Kidney capillary endothelial cell (primary cell): ENCODE measurements around the gene COL13A1.
A peak's percentile ranks its signal among the peaks of the same experiment; 100 is the strongest.

Experiments used
- DNase-seq: peaks from one replicate; pipeline ENCODE4 v3.0.0-alpha.2; 2018; ENCODE audit warnings: low spot score

Gene COL13A1

DNA sequence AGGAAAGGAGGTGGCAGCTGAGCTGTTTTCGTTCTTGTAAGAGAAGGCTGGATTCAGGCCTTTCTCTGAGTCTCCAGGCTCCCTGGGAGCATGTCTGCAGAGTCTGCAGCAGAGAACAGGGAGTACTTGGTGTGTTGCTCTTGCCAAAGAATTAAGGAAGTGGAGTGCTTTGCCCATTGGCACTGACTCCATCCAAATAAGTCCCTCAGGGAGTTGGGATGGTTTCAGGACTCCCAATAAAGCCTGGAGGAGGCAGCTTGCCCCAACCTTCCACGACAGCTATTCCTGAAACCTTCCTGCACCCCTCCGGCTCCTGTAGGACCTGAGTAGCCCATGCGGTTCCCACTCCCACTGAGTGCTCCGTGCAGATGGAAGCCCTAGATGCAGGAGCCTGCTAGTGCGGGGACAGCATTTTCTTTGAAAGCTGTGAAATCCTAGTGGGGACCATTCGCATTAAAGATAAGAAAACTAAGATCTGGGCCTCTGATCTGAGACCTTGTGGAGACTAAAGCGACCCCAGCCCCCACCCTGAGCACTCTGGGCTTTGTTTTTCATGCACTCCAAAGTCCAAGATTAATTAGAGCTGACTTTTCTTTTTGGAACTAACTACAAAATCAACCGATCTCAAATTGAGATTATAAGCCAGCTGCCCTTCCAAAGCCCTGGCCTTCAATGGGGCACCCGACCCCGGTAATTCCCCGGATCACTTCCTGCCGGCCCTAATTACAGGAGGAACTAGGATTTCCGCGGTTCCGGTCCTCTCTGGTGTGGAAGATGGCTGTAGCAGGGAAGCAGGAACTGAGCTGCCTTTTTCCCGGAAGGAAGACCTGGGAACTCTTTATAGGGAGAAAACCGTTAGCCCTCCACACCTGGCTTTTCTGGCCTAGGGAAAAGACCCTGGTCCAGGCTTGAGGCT lies 110.2 kb downstream of the COL13A1 start:
- no peak for DNase-seq

DNA sequence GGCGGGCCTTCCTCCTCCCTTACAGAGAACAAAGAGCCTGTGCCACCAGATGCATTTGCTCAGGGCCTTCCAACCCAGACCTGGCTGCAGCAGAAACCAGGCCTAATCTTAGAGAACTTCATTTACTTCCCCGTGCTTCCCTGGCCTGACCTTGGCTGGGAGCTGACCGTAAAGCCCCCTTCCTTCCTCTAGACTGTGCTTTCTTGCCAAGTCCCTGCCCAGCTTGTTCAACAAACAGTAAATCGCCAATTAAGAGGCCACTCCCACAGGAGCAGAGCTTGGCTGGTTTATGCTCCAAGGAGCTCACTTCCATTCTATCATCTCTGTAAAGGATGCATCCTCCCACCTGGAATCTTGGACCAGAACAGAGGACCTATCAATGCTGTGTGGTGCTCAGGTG lies 110.9 kb downstream of the COL13A1 start:
- no peak for DNase-seq

DNA sequence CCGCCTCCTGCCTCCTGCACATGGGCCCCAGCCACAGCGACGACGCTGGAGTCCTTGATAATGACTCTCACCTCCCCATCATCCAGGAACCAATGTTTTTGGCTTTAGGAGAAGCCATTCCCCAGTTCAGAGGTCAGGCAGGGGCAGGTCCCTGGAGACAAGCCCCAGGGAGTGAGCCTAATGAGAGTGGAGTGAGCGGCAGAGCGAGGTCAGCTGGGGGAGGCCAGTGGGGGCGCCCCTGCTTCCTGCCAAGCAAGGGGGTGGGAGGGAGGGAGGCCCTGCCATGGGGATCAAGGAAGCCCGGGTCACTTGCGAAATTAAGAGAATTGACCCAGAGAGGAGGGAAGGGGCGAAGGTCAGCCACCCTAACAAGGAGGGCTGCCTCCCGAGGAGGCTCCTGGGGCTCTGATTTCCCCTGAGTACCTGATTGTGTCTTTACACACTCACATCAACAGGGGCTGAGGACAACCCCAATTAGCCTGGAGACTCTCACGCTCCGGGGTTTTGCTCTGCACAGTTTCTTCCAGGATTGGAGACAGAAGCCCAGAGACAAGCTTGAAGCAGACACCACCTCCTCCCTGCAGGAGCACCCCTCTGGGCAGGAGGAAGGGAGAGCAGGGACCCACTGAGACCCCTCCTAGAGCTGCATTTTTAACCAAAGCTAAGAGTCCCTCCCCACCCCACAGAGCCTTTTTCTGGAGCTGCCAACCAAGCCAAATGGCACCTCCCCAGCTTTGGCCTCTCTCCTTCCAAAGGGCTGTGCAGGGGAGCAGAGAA lies 112.1 kb downstream of the COL13A1 start:
- no peak for DNase-seq

DNA sequence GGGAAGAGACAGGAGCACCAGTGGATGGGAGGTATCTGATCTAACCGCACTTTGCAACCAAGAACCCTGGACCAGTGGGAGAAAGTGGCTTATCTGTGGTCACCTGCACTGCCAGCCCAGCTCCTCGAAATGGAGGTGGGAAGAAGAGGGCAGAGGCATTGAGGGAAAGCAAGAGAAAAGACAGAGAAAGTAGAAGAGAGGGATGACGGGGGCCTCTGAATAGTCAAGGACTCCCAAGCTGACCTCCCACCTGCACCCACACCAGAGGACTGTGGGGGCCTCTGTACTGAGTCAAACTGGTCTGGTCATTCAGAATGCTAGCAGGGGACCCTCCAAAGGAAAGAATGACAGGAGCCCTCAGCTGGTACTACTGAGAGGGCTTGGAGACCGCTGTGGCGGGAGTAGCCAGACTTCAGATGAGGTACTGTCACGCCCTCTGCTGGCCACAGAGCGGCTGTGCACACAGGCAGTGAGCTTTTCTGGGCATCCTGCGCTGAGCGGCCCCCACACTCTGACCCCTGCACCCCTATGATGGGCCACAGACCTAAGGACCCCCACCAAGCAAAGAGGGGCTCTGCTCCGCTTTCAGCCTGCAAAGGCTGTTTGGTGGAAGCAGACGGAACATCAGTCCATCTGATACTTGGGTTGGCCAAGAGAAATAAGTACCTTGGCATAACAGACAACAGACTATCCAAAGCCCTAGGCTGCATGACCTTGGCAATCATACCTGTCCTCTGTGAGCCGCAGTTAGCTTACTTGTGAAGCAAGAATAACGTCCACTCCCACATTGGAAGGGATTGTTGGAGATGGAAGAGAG lies 112.9 kb downstream of the COL13A1 start:
- DNase-seq = peak; percentile 63

DNA sequence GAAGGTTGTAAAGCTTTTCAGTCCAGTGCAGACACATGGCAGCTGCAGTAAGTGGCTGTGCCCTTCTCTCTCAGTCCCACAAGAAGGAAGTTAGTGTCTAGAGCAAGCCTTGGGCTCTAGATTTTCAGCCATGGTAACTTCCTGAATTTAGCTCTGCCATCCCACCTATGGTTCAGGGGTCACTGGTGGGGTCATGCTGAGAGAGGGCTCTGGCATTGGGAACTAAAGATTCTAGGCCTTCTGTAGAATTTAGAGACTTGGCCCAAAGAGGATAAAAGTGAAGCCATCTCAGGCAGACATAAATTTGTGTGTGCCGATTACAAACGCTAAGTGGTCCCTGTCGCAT lies 113.5 kb downstream of the COL13A1 start:
- DNase-seq = no peak

DNA sequence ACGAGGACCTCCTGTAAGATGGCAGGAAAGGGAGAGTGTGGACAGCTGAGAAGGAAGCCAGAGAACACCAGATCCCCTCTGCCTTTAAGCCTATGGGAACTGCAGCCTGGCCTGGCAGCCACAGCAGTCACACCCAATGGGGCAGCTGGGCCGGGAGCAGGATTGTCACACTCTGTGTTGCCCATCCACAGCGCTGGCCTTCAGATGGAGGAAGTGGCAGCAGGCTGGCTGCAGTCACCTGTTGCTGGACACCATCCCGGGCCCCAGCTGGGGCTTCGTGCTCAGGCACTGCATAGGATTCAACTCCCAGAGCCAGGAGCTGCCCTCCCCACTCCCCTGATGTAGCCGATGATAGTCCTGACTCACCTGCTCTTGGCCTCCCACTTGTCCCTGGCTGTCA lies 114.4 kb downstream of the COL13A1 start:
- DNase-seq = no peak

DNA sequence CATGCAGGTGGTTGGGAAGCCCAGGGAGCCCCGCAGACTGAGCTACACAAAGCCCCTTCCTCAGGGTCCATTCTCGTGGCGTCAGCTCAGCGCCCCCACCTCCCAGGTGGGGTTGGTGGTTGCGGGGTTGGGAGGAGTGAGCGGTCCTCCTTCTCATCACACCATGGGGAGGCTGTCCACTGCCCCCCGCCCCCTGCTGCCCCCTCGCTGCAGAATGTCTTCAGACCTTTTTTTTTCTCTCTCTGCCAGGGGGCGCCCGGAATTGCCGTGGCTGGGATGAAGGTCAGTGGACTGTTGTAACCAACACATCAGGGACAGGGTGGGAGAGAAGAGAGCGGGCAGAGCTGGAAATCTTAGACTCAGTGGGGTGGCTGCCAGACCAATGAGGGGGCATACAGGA lies 116.3 kb downstream of the COL13A1 start:
- no peak for DNase-seq

DNA sequence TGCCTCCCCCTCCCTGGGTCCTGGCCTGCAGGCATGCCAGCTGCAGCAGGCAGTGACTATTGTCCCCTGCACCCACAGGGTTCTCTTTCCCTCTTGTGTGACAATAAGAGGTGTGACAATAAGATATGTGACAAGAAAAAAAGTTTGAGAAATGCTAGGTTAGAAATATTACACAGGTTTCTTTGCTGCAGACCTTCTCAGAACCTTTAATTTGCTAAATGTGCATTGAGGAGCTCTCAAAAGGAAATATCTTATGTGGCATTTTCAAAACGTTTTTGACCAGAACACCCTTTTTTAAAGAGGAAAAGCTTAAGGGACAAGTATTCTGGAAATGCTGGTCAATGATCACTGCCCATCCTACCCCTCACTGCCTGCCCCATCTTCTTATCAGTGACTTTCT lies 117.5 kb downstream of the COL13A1 start:
- no peak for DNase-seq

DNA sequence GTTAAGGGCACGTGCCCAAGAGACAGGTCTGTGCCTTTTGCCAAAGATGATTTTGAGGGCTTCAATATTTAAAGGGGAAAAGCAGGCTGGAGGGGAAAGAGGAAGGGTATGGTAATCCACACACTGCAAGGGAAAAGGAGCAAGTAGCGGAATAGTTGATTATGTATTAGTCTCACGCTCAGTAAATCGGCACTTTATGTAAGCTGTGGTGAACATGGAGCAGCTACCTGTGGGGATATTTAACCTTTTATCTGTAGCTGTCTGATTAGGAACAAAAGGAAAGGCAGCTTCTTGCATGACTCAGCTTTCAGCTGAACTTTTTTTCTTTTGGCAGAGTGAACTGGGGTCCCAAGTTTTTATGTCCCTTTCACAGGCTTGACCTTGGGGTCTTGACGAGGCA lies 123.4 kb downstream of the COL13A1 start:
- DNase-seq = no peak

DNA sequence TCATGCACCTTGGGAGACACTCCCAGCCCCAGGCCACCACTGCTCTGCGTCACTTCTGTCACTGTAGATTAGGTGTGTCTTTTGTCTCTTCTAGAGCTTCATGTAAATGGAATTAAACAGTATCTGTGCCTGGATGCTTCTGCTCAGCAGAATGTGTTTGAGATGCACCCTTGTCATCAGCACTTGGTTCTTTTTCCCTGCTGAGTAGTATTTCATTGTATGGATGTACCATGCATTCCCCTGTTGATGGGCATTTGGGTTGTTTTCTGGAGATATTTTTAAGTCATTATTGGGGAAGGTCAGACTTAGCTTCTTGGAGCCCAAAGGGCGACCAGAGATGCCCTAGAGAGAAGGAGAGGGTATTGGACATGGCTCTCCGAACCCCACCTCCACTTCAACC lies 126.6 kb downstream of the COL13A1 start:
- DNase-seq = no peak

DNA sequence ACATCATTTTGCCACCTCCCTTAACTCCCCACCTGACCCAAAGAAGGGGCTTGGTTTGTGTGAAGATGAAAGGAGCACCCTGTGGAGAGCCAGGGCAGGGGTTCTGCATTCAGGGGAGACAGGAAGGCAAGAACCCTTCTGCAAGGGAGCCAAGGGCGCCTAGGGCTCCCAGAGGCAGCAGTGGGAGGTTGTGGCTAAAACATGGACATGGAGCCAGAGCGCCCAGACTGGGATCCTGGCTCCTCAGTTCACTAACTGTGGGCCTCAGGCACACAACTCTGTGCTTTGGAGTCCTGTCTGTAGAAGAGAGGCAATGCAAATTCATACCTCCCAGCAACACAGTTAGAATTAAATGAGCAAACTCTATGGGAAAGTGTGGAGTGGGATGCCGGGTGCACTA lies 127.9 kb downstream of the COL13A1 start:
- DNase-seq = no peak

DNA sequence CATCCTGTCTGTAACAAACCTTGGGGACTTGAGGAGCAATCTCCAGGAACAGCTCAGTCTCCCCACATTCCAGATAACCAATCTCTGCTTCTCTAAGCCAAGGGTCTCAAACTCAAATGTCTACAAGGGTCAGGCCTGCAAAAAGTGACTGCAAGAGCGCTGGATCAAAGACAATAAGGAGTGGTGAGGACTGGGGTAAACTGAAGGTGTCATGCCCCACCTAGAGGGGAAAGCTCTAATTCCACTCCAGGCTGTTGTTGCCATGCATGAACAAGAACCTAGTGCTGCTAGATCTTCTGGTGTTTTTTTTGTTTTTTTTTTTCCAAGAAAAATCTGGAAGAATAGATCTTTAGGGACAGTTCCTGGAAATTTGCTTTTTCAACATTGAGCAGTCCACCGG lies 133.1 kb downstream of the COL13A1 start:
- no peak for DNase-seq

DNA sequence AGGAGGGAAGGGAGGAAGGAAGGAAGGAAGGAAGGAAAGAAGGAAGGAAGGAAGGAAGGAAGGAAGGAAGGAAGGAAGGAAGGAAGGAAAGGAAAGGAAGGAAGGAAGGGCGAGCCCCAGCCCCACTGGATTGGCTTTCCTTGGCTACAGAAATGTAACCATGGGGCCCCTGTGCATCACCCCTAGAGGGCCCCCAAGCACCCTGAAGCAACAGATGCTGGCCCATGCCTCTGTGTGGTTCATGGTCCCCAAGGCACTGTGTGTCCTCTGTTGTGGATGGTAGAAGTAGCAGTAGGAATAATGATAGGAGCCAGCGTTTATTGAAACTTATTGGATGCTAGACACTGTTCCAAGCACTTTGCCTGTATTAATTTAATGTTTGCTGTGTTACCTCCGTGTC lies 134.4 kb downstream of the COL13A1 start:
- DNase-seq = no peak

DNA sequence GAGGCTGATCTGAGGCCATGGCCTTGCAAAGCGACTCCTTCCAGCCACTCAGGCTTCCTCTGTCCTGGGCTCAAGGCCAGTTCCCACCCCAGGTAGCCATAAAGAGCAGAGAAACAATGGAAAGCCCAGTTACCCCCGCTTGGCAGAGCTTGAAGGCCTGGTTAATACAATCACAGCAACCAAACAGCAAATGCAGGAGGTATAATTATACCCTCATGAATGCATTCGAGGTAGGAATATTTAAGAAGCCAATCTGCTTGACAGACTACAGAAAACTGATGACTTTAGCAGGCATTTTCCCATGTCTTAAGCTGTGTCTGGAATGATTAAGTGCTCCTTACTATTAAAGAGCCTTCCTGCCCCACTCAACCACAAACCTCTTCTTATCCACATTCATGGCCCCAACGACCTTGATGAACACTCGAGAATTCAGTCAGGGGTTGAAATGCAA lies 136.9 kb downstream of the COL13A1 start:
- no peak for DNase-seq

DNA sequence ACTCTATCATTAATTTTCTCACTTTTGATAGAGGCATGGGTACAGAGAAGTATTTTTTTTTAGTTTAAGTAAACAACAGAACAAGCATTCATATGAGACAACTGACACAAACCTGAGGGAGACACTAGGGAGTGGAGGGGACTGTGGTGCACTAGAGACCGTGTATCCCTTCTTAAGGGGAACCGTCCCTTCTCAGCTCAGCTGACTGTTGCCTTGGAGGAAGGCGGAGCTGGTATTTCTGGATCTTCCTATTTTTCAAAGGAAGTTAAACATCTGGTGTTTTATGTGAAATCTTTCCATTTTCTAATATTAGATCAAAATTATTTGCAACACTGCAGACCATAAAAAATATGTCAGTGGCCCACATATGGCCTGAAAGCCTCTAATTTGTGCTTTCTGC lies 137.4 kb downstream of the COL13A1 start:
- no peak for DNase-seq

DNA sequence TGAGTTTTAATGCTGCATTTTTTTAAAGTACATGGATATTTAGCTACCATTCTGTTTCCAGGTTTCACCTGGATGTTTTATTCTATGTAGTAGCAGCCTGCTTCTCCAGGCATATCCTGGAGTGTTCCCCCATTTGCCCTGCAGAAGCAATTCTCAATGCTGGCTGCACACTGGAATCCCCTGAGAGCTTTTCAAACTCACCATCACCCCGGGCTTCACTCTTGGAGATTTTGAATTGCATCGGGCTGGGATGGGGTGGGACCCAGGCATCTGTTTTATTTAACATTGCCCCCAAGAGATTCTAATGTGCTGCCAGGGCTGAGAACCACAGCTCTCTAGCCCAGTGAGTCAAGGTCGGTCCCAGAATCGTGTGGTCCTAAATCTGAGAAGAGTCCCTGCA lies 137.8 kb downstream of the COL13A1 start:
- DNase-seq = no peak

DNA sequence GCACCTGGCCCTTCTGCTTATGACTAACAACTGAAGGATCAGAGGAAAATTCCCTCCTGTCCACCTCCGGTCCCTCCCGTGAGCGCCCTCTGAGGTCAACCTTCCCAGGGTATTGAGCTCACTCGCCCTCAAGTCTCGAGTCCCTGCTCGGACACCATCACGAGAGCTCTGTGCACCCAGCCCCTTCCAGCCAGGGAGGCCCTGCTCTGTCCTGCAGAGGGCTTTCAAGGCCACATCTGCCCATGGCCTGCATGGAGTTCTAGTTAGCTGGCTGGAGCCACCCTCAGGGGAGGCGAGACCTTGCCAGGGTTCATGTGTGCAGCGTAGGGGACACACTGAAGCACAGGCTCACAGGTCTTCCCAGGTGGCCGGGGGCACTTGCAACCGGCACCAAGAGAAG lies 140.0 kb downstream of the COL13A1 start:
- no peak for DNase-seq

DNA sequence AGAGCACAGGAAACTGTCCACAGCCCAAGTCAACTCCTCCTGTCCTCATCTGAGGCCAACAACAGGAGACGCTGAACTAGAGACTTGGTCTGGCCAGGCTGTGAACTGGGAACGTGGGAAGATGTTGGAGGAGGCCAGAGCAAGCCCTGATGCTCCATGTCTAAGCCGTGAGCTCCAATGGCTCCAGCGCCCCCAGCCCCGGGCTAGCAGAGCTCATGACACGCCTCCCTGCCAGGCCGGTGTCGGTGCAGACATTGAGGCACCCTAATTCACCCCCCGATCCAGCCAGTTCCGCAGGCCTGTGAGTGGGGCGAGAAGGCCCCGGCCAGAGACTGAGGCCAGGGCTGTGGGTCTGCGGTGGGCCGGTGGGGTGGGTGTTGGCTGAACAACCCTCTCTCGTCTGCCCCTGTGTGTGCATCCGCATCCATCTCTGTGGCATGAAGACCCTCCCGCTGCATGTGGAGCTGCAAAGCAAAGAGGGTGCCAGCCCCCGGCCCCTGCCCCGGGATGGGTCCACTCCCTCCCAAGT lies 141.7 kb downstream of the COL13A1 start:
- DNase-seq = no peak

DNA sequence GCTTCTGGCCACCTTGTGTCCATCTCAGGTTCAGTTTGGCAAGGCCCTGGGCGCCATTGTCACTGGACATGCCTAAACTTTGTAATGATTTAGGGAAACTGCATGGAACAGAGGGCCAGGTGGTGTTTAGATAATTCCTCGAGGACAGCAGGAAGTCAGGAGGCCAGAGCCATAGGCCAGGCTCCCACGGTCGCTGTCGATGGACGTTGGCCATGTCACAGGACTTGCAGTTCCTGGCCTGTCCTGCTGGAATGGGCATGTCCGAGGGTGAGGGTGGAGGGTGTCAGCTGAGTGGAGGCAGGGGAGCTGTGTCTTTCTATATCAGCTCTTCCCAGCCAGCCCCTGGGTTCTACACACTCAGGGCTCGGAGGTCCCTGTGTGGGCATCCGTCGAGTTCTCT lies 143.1 kb downstream of the COL13A1 start:
- no peak for DNase-seq

DNA sequence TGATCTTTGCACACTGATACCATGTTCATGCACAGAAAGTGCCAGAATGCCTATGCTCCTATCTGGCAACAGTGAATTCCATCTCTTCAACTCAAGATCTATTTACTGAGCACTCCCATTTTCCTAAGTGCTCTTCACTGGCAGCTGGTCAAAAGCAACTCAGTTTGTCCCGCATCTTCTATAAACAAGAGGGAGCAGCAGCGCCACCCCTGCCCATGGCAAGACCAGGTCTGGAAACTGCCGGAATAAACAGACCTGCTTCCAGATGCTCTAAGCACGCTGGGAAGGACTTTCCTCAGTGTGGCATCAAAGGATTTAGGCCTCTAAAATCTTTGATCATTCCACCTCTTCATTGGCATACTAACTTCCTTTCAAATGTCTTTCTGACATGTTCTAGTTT lies 146.6 kb downstream of the COL13A1 start:
- DNase-seq = no peak

DNA sequence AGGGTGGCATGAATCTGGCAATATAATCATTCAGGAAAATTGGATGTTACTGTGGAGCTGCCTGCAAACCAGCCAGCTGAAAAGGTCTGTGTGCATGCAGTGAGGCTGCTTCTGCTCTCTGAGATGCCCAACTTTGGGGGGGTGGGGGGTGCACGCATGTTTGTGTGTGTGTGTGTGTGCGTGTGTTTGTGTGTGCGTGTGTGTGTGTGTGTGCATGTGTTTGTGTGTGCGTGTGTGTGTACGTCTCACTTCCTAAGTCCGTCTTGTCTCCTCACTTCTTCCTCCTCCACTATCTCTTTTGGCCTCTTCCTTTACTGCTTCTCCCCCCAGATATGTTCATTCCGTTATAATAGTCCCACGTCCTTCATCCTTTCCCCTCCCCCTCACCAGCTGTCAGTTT lies 148.1 kb downstream of the COL13A1 start:
- no peak for DNase-seq

DNA sequence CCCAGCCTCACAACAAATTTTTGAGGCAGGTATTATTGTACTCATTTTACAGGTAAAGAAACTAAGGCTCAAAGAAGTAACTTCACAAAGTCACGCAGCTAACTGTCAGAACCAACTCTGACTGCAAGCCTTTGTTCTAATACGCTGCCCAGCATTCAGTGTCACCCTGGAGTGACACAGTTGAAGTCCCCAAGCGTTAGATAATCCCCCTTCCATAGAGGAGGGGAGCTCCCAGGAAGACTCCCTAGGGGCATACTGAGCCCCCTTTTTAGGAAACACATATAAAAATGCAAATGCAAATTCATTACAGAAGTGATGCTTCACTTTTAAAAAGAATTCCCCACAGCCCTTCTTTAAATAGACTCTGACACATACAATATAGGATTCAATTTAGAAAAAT lies 150.0 kb downstream of the COL13A1 start:
- no peak for DNase-seq
